HG02943 (cell line): ENCODE data around the gene TRMT13.

Source experiments
- ATAC-seq: cut with Tn5 transposase; IDR thresholded peaks from one replicate; pipeline ENCODE4 v1.9.1; 2021; ENCODE audit warnings: mild to moderate bottlenecking, low read depth, moderate library complexity; ENCODE audit not compliant: unreplicated experiment

The TRMT13 gene

GRCh38 chr1:100132566-100133477, at the start of gene TRMT13, which contains the start of gene SASS6:
TRMT13 (plus strand) TSS chr1:100133163; CDS start chr1:100133169, 6 bp downstream.
SASS6 (minus strand) TSS chr1:100132930; CDS start chr1:100132814, 116 bp downstream.
- peak; percentile 94 for ATAC-seq

DNA sequence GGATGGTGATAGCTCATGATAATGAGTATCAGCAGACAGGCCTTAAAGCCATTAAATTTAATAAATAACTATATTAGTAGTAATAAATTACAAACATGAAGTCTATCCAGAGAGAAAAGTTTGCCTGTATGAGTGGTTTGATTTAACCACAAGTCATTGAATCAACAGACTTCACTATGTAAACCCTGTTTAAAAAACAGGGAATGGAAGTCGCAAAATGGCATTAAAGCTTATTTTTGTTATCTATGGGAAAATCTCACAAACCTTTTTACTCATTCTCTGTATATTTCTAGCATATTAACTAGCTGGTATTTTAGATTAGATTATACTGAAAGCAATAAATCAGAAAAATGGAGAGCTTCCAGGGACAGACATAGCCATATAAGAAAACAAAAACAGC, 45.6 kb upstream of the TRMT13 start:
- no peak for ATAC-seq

DNA sequence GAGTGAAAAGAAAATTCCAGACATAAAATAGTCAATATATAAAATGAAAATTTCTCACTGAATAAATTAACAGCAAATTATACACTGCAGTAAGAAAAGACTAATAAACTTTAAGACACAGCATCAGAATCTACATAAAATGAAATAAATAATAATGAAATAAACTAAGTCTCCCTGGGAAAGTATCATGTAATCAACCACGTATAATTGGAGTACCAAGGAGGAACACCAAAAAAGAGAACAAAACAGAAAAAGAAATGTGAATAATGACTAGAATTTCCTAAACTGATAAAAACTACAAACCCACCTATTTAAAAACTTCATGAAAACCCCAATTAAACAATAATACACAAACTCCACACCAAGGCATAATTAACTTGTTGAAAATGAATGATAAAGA, 43.9 kb upstream of the TRMT13 start:
- ATAC-seq, result no peak

GRCh38 chr1:100090471-100090870, 42.5 kb upstream of the TRMT13 start:
- ATAC-seq, result no peak

DNA sequence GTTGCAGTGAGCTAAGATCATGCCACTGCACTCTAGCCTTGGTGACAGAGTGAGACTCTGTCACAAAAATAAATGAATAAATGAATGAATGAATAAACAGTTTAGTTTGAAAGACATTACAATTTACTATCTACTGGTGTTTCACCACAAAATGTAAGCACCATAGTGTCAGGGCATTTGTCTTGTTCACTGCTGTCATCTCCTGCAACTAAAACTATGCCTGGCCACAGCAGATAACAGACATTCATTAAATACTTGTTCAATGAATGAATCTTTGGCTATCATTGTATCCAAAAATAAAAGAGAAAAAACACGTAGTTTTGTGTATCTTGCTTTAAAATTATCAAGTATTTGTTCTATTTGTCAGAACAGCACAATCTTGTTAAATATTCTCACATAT, 32.8 kb upstream of the TRMT13 start:
- no peak for ATAC-seq

- no peak for ATAC-seq
These were observed 31.4 kb upstream of the TRMT13 start for GRCh38 chr1:100101564-100101963.

GRCh38 chr1:100107696-100108095, 25.3 kb upstream of the TRMT13 start:
- ATAC-seq, result no peak

- no peak for ATAC-seq
These were observed 23.4 kb upstream of the TRMT13 start for GRCh38 chr1:100109554-100110066.

- no peak for ATAC-seq
These were observed 17.4 kb upstream of the TRMT13 start for GRCh38 chr1:100115524-100115923.

DNA sequence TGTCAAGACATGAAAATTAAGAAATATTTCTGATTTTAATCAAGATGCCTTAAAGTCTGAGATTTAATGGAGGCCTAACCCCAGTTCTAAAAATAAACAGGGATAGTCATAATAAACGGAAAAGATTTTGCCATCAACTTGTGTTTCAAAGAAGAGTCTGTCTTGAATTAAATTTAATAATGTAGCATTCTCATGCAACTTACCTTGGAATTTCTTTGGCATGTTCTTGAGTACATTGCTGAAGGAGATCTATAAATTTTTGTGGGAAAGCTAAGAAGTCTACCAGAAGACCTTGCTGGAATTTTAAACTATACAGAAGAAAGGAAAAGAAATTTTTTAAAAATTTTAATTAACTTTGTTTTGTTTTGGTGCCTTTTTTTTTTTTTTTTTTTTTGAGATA, 10.8 kb upstream of the TRMT13 start:
- ATAC-seq, result no peak

- ATAC-seq, result no peak
These were observed 5.7 kb upstream of the TRMT13 start for GRCh38 chr1:100127226-100127625.

- ATAC-seq, result no peak
These were observed 2.3 kb upstream of the TRMT13 start for GRCh38 chr1:100130552-100131077.

GRCh38 chr1:100131623-100132022, 1.3 kb upstream of the TRMT13 start:
- ATAC-seq, result no peak

GRCh38 chr1:100134872-100135271, 1.9 kb downstream of the TRMT13 start:
- ATAC-seq, result no peak

- ATAC-seq, result no peak
These were observed 4.6 kb downstream of the TRMT13 start for GRCh38 chr1:100137602-100138001.

GRCh38 chr1:100141192-100141591, 8.2 kb downstream of the TRMT13 start:
- no peak for ATAC-seq

- ATAC-seq, result no peak
These were observed 9.4 kb downstream of the TRMT13 start for GRCh38 chr1:100142343-100142742.

DNA sequence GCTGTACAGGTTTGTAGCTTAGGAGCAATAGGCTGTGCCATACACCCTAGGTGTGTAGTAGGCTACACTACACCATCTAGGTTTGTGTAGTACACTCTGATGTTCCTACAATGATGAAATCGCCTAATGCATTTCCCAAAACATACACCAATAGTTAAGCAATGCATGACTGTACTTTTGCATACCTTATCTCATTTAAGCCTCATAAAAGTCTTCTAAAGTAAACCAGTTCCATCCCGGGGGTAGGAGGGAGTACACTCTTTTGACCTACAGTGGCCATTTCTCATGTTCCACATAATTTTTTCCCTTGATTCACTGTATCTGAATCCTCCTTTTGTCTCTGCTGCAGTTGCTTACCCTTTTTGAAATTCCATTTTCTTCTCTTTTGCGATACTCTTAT, 12.2 kb downstream of the TRMT13 start:
- ATAC-seq, result no peak

- ATAC-seq, result no peak
These were observed 14.0 kb downstream of the TRMT13 start for GRCh38 chr1:100146958-100147357.

DNA sequence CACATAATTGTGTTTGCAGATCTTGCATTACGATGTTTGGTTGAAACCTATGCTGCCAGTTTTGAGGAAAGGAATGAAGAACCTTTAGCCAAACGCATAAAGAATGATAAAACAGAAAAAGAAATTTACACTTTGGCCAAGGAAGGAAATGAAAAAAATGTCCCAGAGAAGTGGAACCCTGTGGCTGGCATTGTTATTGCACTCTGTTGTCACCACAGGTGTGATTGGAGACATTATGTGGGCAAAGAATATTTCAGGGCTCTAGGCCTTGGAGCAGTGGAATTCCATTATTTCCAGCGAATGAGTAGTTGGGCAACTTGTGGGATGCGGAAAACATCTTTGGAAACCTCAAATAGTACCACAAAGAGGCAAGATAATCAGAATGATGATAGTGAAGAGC, 14.9 kb downstream of the TRMT13 start:
- ATAC-seq, result no peak

- no peak for ATAC-seq
These were observed 18.7 kb downstream of the TRMT13 start for GRCh38 chr1:100151679-100152078.

GRCh38 chr1:100152271-100152670, 19.3 kb downstream of the TRMT13 start:
- no peak for ATAC-seq
